Panc1 (cell line): ENCODE results near the gene FLT1. TPM values are rescaled to one million over a fixed set of nuclear protein-coding genes. Genes with fewer than 3 reads are reported as not detected.

Source experiments
- ATAC-seq: fragments of 200-7000 bp; cut with Tn5 transposase; 2 replicates; pipeline ENCODE4 v1.9.1; 2020; ENCODE audit warnings: mild to moderate bottlenecking, moderate library complexity
- BruUV-seq: library from RNA; stranded (reverse); fragments of 400-500 nt; replicated peaks from 2 replicates; lab custom pipeline; 2021; lab: Mats Ljungman, UMichigan
- CTCF ChIA-PET: fragments of 300-600 bp; sonication (Branson Sonifier 250); formaldehyde crosslinking; loops from one replicate; lab custom pipeline; 2022; ENCODE audit warnings: antibody characterized with exemption; lab: Charles Lee
- POLR2A ChIA-PET: fragments of 300-600 bp; sonication (Branson Sonifier 250); formaldehyde crosslinking; loops from one replicate; lab custom pipeline; 2022; ENCODE audit warnings: antibody characterized with exemption; lab: Charles Lee
- DNase-seq: peaks from one replicate; pipeline ENCODE4 v3.0.0-alpha.2; 2010; ENCODE audit warnings: low read depth, low spot score
- H3K27ac ChIP-seq: 2 replicates; pipeline ENCODE4 v1.5.1; 2011; ENCODE audit warnings: mild to moderate bottlenecking, low read length, inconsistent platforms
- H3K27me3 ChIP-seq: fragments of 200-500 bp; sonication (Bioruptor generic); 2 replicates; pipeline ENCODE4 v1.6.0; 2014; ENCODE audit warnings: low read length, inconsistent platforms; ENCODE audit not compliant: control insufficient read depth, insufficient read depth
- H3K36me3 ChIP-seq: fragments of 200-500 bp; sonication (Bioruptor generic); 2 replicates; pipeline ENCODE4 v1.5.1; 2014; ENCODE audit warnings: inconsistent platforms, mild to moderate bottlenecking, low read length, moderate library complexity; ENCODE audit not compliant: control insufficient read depth, insufficient read depth
- H3K4me1 ChIP-seq: 2 replicates; pipeline ENCODE4 v1.5.1; 2011; ENCODE audit warnings: inconsistent platforms, mild to moderate bottlenecking, low read length, moderate library complexity; ENCODE audit not compliant: control insufficient read depth, insufficient read depth
- H3K4me3 ChIP-seq, 2 experiments: 2 replicates each; pipeline ENCODE4 v1.5.1; 2011 to 2012; ENCODE audit warnings: low read depth in 2 of 2, low read length in 2 of 2, mild to moderate bottlenecking in 2 of 2, inconsistent platforms in 1 of 2, moderate library complexity in 1 of 2
- H3K9me3 ChIP-seq: fragments of 200-500 bp; sonication (Bioruptor generic); 2 replicates; pipeline ENCODE4 v1.5.1; 2014; ENCODE audit warnings: low read depth, mild to moderate bottlenecking, inconsistent platforms, low read length, moderate library complexity; ENCODE audit not compliant: control insufficient read depth, insufficient read depth
- POLR2AphosphoS5 ChIP-seq: IDR thresholded peaks from 2 replicates; pipeline ENCODE4 v1.6.1; 2012; ENCODE audit warnings: mild to moderate bottlenecking, low read depth, low read length, moderate library complexity
- SIN3A ChIP-seq: IDR thresholded peaks from 2 replicates; pipeline ENCODE4 v1.6.1; 2012; ENCODE audit warnings: low read depth, mild to moderate bottlenecking, low read length, moderate library complexity, borderline replicate concordance; ENCODE audit not compliant: insufficient read depth
- TCF7L2 ChIP-seq: IDR thresholded peaks from 2 replicates; pipeline ENCODE4 v1.6.1; 2011; ENCODE audit warnings: mild to moderate bottlenecking, low read depth, low read length, inconsistent platforms
- in situ Hi-C: cut with HindIII; loops from 2 replicates; pipeline ENCODE4 v1.10.0; 2016; ENCODE audit warnings: low sequenced_read_pairs, low pct_unique_long_range_greater_than_20kb
- intact Hi-C: fragments of 100-400 bp; cut with micrococcal nuclease; formaldehyde crosslinking; loops from one replicate; pipeline ENCODE4 v1.10.0; 2022; ENCODE audit not compliant: unreplicated experiment
- total RNA-seq: library from RNA; stranded (reverse); gene quantifications from one replicate; pipeline ENCODE4 v1.2.1, GENCODE V29; 2021; ENCODE audit not compliant: unreplicated experiment
- TF ChIP-seq, protein P1 (sequence below), 2 experiments: IDR thresholded peaks; 2 replicates each; pipeline ENCODE4 v1.6.1; 2011 to 2012; ENCODE audit warnings: low read depth in 2 of 2, control low read depth in 1 of 2, low read length in 1 of 2, mild to moderate bottlenecking in 1 of 2, moderate library complexity in 1 of 2; ENCODE audit not compliant: insufficient read depth in 1 of 2
- TF ChIP-seq, protein P2 (sequence below): fragments of 450-650 bp; IDR thresholded peaks from 2 replicates; pipeline ENCODE4 v1.5.1; 2017; ENCODE audit warnings: mild to moderate bottlenecking

Gene FLT1
- total RNA-seq, 1 experiment from 2014 or later: 0.15 TPM

DNA sequence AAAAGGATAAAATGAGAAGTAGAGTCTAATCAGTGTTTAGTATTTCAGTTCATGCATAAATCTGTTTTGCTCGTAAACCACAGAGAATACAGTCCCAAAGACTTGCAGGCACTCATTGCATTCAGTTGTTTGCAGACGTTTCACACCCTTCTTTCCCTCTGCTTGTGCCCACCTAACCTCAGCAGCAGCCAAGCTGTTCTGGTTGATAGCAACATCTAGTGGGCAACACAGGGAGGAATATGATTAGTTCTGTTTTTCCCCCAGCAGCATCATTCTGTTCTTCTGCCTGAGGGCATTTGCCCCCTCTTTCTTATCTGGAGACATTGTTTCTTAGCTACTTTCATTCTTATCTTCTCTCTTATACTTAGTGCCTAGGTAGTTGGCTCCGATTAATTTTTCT lies 221.0 kb downstream of the FLT1 start:
- Histone ChIP-seq H3K9me3 (no peaks in the 10 kb centered on the region), H3K4me1 (no peaks in the 10 kb centered on the region), H3K4me3 (no peak overlapping the region), H3K27me3 (no peaks in the 10 kb centered on the region), H3K27ac (no peak overlapping the region), H3K36me3 (no peaks in the 10 kb centered on the region)
- TF ChIP-seq, protein P1, sequence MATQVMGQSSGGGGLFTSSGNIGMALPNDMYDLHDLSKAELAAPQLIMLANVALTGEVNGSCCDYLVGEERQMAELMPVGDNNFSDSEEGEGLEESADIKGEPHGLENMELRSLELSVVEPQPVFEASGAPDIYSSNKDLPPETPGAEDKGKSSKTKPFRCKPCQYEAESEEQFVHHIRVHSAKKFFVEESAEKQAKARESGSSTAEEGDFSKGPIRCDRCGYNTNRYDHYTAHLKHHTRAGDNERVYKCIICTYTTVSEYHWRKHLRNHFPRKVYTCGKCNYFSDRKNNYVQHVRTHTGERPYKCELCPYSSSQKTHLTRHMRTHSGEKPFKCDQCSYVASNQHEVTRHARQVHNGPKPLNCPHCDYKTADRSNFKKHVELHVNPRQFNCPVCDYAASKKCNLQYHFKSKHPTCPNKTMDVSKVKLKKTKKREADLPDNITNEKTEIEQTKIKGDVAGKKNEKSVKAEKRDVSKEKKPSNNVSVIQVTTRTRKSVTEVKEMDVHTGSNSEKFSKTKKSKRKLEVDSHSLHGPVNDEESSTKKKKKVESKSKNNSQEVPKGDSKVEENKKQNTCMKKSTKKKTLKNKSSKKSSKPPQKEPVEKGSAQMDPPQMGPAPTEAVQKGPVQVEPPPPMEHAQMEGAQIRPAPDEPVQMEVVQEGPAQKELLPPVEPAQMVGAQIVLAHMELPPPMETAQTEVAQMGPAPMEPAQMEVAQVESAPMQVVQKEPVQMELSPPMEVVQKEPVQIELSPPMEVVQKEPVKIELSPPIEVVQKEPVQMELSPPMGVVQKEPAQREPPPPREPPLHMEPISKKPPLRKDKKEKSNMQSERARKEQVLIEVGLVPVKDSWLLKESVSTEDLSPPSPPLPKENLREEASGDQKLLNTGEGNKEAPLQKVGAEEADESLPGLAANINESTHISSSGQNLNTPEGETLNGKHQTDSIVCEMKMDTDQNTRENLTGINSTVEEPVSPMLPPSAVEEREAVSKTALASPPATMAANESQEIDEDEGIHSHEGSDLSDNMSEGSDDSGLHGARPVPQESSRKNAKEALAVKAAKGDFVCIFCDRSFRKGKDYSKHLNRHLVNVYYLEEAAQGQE (IDR thresholded peaks at IDR 0.05; ENCODE audit: insufficient read depth in 1 of 2, low read depth in 2 of 2, low read length in 1 of 2): no peak
- no peak for TF ChIP-seq TCF7L2
- no peak for TF ChIP-seq POLR2AphosphoS5
- TF ChIP-seq, protein P2, sequence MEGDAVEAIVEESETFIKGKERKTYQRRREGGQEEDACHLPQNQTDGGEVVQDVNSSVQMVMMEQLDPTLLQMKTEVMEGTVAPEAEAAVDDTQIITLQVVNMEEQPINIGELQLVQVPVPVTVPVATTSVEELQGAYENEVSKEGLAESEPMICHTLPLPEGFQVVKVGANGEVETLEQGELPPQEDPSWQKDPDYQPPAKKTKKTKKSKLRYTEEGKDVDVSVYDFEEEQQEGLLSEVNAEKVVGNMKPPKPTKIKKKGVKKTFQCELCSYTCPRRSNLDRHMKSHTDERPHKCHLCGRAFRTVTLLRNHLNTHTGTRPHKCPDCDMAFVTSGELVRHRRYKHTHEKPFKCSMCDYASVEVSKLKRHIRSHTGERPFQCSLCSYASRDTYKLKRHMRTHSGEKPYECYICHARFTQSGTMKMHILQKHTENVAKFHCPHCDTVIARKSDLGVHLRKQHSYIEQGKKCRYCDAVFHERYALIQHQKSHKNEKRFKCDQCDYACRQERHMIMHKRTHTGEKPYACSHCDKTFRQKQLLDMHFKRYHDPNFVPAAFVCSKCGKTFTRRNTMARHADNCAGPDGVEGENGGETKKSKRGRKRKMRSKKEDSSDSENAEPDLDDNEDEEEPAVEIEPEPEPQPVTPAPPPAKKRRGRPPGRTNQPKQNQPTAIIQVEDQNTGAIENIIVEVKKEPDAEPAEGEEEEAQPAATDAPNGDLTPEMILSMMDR: peak; percentile 12; the same call in 1 of the 2 replicates
- no peak for TF ChIP-seq SIN3A
- in situ Hi-C loops: no loop called here
- ATAC-seq (no peak), DNase-seq (no peak)
- BruUV-seq: no TSS peak
- intact Hi-C loops: no loop called here
- ChIA-PET CTCF (no interaction called here), POLR2A (no interaction called here)

DNA sequence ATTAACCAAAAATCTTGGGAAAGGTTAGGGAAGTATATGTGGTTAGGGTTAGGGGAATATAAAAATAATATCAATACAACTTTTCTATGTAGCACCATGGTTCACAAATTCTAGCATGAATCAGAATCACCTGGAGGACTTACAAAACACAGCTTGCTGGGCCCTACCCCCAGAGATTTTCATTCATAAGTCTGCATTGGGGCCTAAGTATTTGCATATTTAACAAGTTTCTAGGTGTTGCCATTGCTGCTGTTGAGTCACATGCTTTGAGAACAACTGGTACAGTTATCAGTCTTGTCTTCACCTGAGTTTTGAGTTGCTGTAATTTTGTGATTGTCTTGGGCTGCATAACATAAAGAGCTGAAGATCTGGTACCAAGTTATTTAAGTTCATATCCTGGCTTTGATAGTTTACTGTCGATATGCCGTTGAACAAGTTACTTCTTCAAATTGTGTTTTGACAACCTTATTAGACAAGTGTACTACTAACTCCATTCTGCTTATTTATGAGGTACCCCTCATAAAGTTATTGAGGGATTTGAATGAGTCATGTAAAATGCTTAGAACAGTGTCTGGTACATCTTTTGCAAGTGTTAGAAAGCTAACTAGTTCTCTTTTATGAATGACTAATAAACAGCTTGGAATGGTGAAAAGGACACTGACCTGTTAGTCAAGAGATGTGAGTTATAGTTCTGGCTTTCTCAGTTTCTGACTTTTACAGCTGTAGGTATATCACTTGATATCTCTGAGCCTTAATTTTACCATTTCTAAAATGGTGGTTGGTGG lies 223.7 kb downstream of the FLT1 start:
- ATAC-seq: no peak
- H3K4me1 ChIP-seq: no peaks in the 10 kb centered on the region
- in situ Hi-C loops (no loop called here), intact Hi-C loops (no loop called here)
- H3K9me3 ChIP-seq: no peaks in the 10 kb centered on the region
- no TSS peak for BruUV-seq
- H3K36me3 ChIP-seq: no peaks in the 10 kb centered on the region
- no peak for DNase-seq
- H3K4me3 ChIP-seq: no peak overlapping the region
- H3K27me3 ChIP-seq: no peaks in the 10 kb centered on the region
- ChIA-PET POLR2A (no interaction called here), CTCF (no interaction called here)
- TF ChIP-seq, protein P1 (IDR thresholded peaks at IDR 0.05; ENCODE audit: insufficient read depth in 1 of 2, low read depth in 2 of 2, low read length in 1 of 2): no peak
- TF ChIP-seq POLR2AphosphoS5 (no peak), TCF7L2 (no peak), SIN3A (no peak)
- TF ChIP-seq, protein P2: no peak
- no peak overlapping the region for H3K27ac ChIP-seq
